ENCODE measurements around the gene C16orf96. TPM values are rescaled to one million over a fixed set of nuclear protein-coding genes. Genes with fewer than 3 reads are reported as not detected.
A peak's percentile ranks its signal among the peaks of the same experiment; 100 is the strongest.

C16orf96 gene
- 0.06 TPM in 1 of 2 replicates, not detected in the other for total RNA-seq (2014; rRNA removed)
- 0.04 TPM for polyA plus RNA-seq (2012)

- peak; percentile 9 for DNase-seq (ENCODE audit: low read depth)
These were observed at the start of gene C16orf96 for GRCh38 chr16:4556112-4556511. Gene C16orf96, plus strand, starts transcription at chr16:4556340. Its CDS starts 150 bp downstream, at chr16:4556490.

- DNase-seq (ENCODE audit: low read depth) = peak; percentile 67
These were observed 49.7 kb upstream of the C16orf96 start for GRCh38 chr16:4506450-4506849.

- DNase-seq (ENCODE audit: low read depth) = no peak
These were observed 48.4 kb upstream of the C16orf96 start for GRCh38 chr16:4507588-4508345.

- no peak for DNase-seq (ENCODE audit: low read depth)
These were observed 47.3 kb upstream of the C16orf96 start for GRCh38 chr16:4508806-4509205.

GRCh38 chr16:4509420-4509819, 46.7 kb upstream of the C16orf96 start:
- DNase-seq (ENCODE audit: low read depth) = no peak

- no peak for DNase-seq (ENCODE audit: low read depth)
These were observed 46.0 kb upstream of the C16orf96 start for GRCh38 chr16:4510131-4510530.

GRCh38 chr16:4510747-4511426, 45.3 kb upstream of the C16orf96 start:
- no peak for DNase-seq (ENCODE audit: low read depth)

GRCh38 chr16:4511441-4512082, 44.6 kb upstream of the C16orf96 start:
- DNase-seq (ENCODE audit: low read depth) = peak; percentile 46

GRCh38 chr16:4512473-4512872, 43.7 kb upstream of the C16orf96 start:
- no peak for DNase-seq (ENCODE audit: low read depth)

GRCh38 chr16:4513086-4513860, 42.9 kb upstream of the C16orf96 start:
- no peak for DNase-seq (ENCODE audit: low read depth)

- no peak for DNase-seq (ENCODE audit: low read depth)
These were observed 42.3 kb upstream of the C16orf96 start for GRCh38 chr16:4513881-4514280.

- no peak for DNase-seq (ENCODE audit: low read depth)
These were observed 41.5 kb upstream of the C16orf96 start for GRCh38 chr16:4514606-4515005.

GRCh38 chr16:4515611-4516233, 40.4 kb upstream of the C16orf96 start:
- DNase-seq (ENCODE audit: low read depth) = no peak

GRCh38 chr16:4517812-4518680, 38.1 kb upstream of the C16orf96 start:
- DNase-seq (ENCODE audit: low read depth) = peak; percentile 29

GRCh38 chr16:4519274-4520058, 36.7 kb upstream of the C16orf96 start:
- DNase-seq (ENCODE audit: low read depth) = no peak

GRCh38 chr16:4520913-4521312, 35.2 kb upstream of the C16orf96 start:
- no peak for DNase-seq (ENCODE audit: low read depth)

GRCh38 chr16:4522051-4522581, 34.0 kb upstream of the C16orf96 start:
- DNase-seq (ENCODE audit: low read depth) = no peak

- no peak for DNase-seq (ENCODE audit: low read depth)
These were observed 32.5 kb upstream of the C16orf96 start for GRCh38 chr16:4523686-4524085.

GRCh38 chr16:4524571-4524970, 31.6 kb upstream of the C16orf96 start:
- DNase-seq (ENCODE audit: low read depth) = no peak

Measured in LHCN-M2 (cell line).